SK-N-SH treated with all-trans-retinoic acid at 6 μM for 48 hours (cell line): ENCODE measurements around the gene TTC3.
"Not testable (repeated sequence)": the region's sequence is repeated elsewhere in the genome, so short reads cannot be mapped to it uniquely, and the experiment has no call there.

Experiments
- ATAC-seq: fragments of 200-7000 bp; cut with Tn5 transposase; 3 replicates; pipeline ENCODE4 v1.9.1; 2020; ENCODE audit warnings: mild to moderate bottlenecking, moderate library complexity
- ARNTL ChIP-seq: fragments of 450-650 bp; formaldehyde crosslinking; IDR thresholded peaks from 2 replicates; pipeline ENCODE4 v1.5.0; 2020; ENCODE audit warnings: low read depth, mild to moderate bottlenecking, moderate library complexity, borderline replicate concordance
- BACH2 ChIP-seq: fragments of 250-450 bp; sonication (Bioruptor Pico); IDR thresholded peaks from 2 replicates; pipeline ENCODE4 v1.9.0; 2021; ENCODE audit warnings: mild to moderate bottlenecking, borderline replicate concordance
- ESRRG ChIP-seq: fragments of 250-450 bp; sonication (Bioruptor Pico); IDR thresholded peaks from 2 replicates; pipeline ENCODE4 v1.6.1; 2021; ENCODE audit warnings: mild to moderate bottlenecking
- GLIS3 ChIP-seq: fragments of 250-450 bp; sonication (Bioruptor Pico); IDR thresholded peaks from 2 replicates; pipeline ENCODE4 v1.5.0; 2020; ENCODE audit warnings: mild to moderate bottlenecking, moderate library complexity
- ISL1 ChIP-seq: fragments of 250-450 bp; sonication (Bioruptor Pico); IDR thresholded peaks from 2 replicates; pipeline ENCODE4 v2.1.2; 2022; ENCODE audit warnings: mild to moderate bottlenecking, moderate library complexity
- OSR1 ChIP-seq: fragments of 250-450 bp; sonication (Bioruptor Pico); IDR thresholded peaks from 2 replicates; pipeline ENCODE4 v1.8.0; 2022; ENCODE audit warnings: moderate library complexity, mild to moderate bottlenecking, inconsistent platforms
- PPARA ChIP-seq: fragments of 250-450 bp; sonication (Bioruptor Pico); IDR thresholded peaks from 2 replicates; pipeline ENCODE4 v1.5.0; 2020; ENCODE audit warnings: mild to moderate bottlenecking, borderline replicate concordance
- SNAI2 ChIP-seq: fragments of 250-450 bp; sonication (Bioruptor Pico); IDR thresholded peaks from 2 replicates; pipeline ENCODE4 v1.5.0; 2020; ENCODE audit warnings: mild to moderate bottlenecking, moderate library complexity
- TCF4 ChIP-seq: fragments of 250-450 bp; sonication (Bioruptor Pico); IDR thresholded peaks from 2 replicates; pipeline ENCODE4 v1.8.0; 2021; ENCODE audit warnings: mild to moderate bottlenecking, moderate library complexity, borderline replicate concordance
- ZC3H10 ChIP-seq: fragments of 250-450 bp; sonication (Bioruptor Pico); IDR thresholded peaks from 2 replicates; pipeline ENCODE4 v1.5.1; 2021; ENCODE audit warnings: mild to moderate bottlenecking, moderate library complexity
- ZFP3 ChIP-seq: fragments of 250-450 bp; sonication (Bioruptor Pico); IDR thresholded peaks from 2 replicates; pipeline ENCODE4 v1.5.0; 2020; ENCODE audit warnings: mild to moderate bottlenecking, moderate library complexity
- ZFP30 ChIP-seq: fragments of 450-650 bp; formaldehyde crosslinking; IDR thresholded peaks from 2 replicates; pipeline ENCODE4 v1.5.0; 2022; ENCODE audit warnings: mild to moderate bottlenecking, moderate library complexity
- ZNF565 ChIP-seq: fragments of 450-650 bp; formaldehyde crosslinking; conservative IDR thresholded peaks from 2 replicates; pipeline ENCODE4 v1.5.0; 2020; ENCODE audit warnings: low read depth, mild to moderate bottlenecking, moderate library complexity
- ZNF70 ChIP-seq: fragments of 450-650 bp; formaldehyde crosslinking; IDR thresholded peaks from 2 replicates; pipeline ENCODE4 v1.5.0; 2020; ENCODE audit warnings: mild to moderate bottlenecking, moderate library complexity
- ZNF8 ChIP-seq: fragments of 450-650 bp; formaldehyde crosslinking; IDR thresholded peaks from 2 replicates; pipeline ENCODE4 v1.5.0; 2020; ENCODE audit warnings: mild to moderate bottlenecking, moderate library complexity
- TF ChIP-seq, protein P1 (sequence below): fragments of 250-450 bp; sonication (Bioruptor Pico); IDR thresholded peaks from 2 replicates; pipeline ENCODE4 v1.5.0; 2020; ENCODE audit warnings: mild to moderate bottlenecking, moderate library complexity
- TF ChIP-seq, protein P2 (sequence below): fragments of 250-450 bp; sonication (Bioruptor Pico); IDR thresholded peaks from 2 replicates; pipeline ENCODE4 v1.5.1; 2020; ENCODE audit warnings: low read depth, mild to moderate bottlenecking, moderate library complexity
- TF ChIP-seq, protein P3 (sequence below): fragments of 250-450 bp; sonication (Bioruptor Pico); IDR thresholded peaks from 2 replicates; pipeline ENCODE4 v1.8.0; 2020; ENCODE audit warnings: mild to moderate bottlenecking, moderate library complexity, borderline replicate concordance
- TF ChIP-seq, protein P4 (sequence below): fragments of 250-450 bp; sonication (Bioruptor Pico); IDR thresholded peaks from 2 replicates; pipeline ENCODE4 v1.5.1; 2021; ENCODE audit warnings: mild to moderate bottlenecking, moderate library complexity
- TF ChIP-seq, protein P5 (sequence below): fragments of 250-450 bp; sonication (Bioruptor Pico); IDR thresholded peaks from 2 replicates; pipeline ENCODE4 v1.8.0; 2021; ENCODE audit warnings: low read depth, mild to moderate bottlenecking, moderate library complexity, borderline replicate concordance

Gene TTC3

DNA sequence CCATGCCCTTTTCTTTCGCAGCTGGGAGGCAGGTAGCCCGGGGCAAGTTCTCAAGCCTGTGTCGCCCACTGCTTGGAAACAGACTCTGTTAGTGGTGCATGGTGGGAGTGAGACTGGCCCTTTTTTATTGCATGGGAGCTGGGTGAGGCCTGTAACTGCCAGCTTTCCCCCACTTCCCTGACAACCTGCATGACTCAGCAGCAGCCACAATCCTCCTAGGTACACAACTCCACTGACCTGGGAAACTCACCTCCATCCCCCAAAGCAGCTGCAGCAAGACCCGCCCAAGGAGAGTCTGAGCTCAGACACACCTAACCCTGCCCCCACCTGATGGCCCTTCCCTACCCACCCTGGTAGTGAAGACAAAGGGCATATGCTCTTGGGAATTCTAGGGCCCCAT lies 26.0 kb upstream of the TTC3 start:
- ATAC-seq, result no peak
- no peak for TF ChIP-seq ZFP3 (CRISPR knock-in tag)
- no peak for TF ChIP-seq ZNF8 (CRISPR knock-in tag)
- TF ChIP-seq PPARA (CRISPR knock-in tag), result no peak

DNA sequence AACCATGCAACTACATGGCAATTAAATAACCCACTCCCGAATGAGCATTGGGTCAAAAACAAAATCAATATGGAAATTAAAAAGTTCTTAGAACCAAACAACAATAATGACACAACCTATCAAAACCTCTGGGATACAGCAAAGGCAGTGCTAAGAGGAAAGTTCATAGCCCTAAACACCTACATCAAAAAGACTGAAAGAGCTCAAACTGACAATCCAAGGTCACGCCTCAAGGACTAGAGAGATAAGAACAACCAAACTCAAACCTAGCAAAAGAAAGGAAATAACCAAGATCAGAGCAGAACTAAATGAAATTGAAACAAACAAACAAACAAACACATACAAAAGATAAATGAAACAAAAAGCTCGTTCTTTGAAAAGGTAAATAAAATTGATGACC lies 23.3 kb upstream of the TTC3 start:
- ATAC-seq, result not testable (repeated sequence)

DNA sequence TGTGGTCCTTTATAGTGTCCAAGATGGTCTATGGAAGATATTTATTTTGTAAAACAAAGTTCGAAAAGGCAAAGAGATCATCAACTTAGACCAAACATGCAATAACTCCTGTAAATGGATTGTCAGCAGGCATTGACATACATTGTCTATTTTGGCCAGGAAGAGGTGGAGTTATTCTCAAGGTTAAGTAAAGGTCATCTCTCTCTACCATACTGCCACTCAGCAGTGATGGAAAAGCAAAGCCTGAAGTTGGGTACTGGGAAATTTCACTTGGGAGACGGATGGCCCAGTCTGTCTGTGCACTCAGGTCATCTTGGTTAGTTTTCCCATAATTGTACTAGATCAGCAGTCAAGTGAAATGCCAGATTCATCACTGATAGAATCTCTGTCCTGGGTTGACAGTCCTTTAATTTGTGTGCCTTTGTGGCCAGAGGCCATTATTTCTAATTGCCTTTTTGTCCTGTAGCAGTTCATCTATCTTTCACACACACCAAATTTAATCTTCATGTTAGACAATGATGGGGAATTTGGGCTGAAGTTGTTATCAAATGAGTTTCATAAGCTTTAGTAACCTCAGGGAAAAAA lies 17.7 kb upstream of the TTC3 start:
- no peak for ATAC-seq
- TF ChIP-seq ZNF8 (CRISPR knock-in tag) (no peak), ZFP30 (CRISPR knock-in tag) (no peak), ZNF565 (CRISPR knock-in tag) (no peak), ZFP3 (CRISPR knock-in tag) (no peak)
- TF ChIP-seq, protein P1, sequence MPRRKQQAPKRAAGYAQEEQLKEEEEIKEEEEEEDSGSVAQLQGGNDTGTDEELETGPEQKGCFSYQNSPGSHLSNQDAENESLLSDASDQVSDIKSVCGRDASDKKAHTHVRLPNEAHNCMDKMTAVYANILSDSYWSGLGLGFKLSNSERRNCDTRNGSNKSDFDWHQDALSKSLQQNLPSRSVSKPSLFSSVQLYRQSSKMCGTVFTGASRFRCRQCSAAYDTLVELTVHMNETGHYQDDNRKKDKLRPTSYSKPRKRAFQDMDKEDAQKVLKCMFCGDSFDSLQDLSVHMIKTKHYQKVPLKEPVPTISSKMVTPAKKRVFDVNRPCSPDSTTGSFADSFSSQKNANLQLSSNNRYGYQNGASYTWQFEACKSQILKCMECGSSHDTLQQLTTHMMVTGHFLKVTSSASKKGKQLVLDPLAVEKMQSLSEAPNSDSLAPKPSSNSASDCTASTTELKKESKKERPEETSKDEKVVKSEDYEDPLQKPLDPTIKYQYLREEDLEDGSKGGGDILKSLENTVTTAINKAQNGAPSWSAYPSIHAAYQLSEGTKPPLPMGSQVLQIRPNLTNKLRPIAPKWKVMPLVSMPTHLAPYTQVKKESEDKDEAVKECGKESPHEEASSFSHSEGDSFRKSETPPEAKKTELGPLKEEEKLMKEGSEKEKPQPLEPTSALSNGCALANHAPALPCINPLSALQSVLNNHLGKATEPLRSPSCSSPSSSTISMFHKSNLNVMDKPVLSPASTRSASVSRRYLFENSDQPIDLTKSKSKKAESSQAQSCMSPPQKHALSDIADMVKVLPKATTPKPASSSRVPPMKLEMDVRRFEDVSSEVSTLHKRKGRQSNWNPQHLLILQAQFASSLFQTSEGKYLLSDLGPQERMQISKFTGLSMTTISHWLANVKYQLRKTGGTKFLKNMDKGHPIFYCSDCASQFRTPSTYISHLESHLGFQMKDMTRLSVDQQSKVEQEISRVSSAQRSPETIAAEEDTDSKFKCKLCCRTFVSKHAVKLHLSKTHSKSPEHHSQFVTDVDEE (CRISPR knock-in tag), result no peak
- TF ChIP-seq, protein P2, sequence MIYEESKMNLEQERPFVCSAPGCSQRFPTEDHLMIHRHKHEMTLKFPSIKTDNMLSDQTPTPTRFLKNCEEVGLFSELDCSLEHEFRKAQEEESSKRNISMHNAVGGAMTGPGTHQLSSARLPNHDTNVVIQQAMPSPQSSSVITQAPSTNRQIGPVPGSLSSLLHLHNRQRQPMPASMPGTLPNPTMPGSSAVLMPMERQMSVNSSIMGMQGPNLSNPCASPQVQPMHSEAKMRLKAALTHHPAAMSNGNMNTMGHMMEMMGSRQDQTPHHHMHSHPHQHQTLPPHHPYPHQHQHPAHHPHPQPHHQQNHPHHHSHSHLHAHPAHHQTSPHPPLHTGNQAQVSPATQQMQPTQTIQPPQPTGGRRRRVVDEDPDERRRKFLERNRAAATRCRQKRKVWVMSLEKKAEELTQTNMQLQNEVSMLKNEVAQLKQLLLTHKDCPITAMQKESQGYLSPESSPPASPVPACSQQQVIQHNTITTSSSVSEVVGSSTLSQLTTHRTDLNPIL (CRISPR knock-in tag), result no peak
- TF ChIP-seq, all 23 proteins: peak for 0

DNA sequence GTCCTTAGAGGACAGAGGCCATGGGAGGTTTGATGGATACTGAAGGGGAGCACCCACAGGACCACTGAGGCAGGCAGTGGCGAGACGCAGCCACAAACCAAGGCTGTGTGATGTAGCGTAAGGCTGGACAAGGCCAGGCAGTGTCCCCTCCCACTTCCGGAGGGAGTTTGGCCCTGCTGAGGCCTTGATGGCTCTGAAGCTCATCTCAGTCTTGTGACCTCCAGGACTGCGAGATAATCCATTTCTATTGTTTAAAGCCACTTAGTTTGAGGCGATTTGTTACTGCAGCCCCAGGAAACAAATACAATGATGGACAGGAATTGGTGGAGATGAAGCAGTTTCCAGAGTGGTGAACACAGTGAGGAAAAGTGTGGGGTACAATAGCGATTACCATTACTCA lies 15.4 kb upstream of the TTC3 start:
- ATAC-seq, result no peak
- no peak for TF ChIP-seq OSR1 (CRISPR knock-in tag)
- TF ChIP-seq ARNTL (CRISPR knock-in tag), result no peak
- TF ChIP-seq, protein P1 (CRISPR knock-in tag), result no peak
- TF ChIP-seq ZFP30 (CRISPR knock-in tag), result no peak
- TF ChIP-seq, protein P2 (CRISPR knock-in tag), result no peak
- TF ChIP-seq ISL1 (CRISPR knock-in tag), result no peak
- TF ChIP-seq, protein P3, sequence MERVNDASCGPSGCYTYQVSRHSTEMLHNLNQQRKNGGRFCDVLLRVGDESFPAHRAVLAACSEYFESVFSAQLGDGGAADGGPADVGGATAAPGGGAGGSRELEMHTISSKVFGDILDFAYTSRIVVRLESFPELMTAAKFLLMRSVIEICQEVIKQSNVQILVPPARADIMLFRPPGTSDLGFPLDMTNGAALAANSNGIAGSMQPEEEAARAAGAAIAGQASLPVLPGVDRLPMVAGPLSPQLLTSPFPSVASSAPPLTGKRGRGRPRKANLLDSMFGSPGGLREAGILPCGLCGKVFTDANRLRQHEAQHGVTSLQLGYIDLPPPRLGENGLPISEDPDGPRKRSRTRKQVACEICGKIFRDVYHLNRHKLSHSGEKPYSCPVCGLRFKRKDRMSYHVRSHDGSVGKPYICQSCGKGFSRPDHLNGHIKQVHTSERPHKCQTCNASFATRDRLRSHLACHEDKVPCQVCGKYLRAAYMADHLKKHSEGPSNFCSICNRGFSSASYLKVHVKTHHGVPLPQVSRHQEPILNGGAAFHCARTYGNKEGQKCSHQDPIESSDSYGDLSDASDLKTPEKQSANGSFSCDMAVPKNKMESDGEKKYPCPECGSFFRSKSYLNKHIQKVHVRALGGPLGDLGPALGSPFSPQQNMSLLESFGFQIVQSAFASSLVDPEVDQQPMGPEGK (CRISPR knock-in tag), result no peak
- no peak for TF ChIP-seq SNAI2 (CRISPR knock-in tag)
- TF ChIP-seq GLIS3 (CRISPR knock-in tag), result no peak
- no peak for TF ChIP-seq ZFP3 (CRISPR knock-in tag)
- no peak for TF ChIP-seq TCF4
- TF ChIP-seq ESRRG (CRISPR knock-in tag), result no peak
- TF ChIP-seq ZNF8 (CRISPR knock-in tag), result no peak
- TF ChIP-seq ZNF70 (CRISPR knock-in tag), result no peak
- no peak for TF ChIP-seq BACH2
- TF ChIP-seq, protein P4, sequence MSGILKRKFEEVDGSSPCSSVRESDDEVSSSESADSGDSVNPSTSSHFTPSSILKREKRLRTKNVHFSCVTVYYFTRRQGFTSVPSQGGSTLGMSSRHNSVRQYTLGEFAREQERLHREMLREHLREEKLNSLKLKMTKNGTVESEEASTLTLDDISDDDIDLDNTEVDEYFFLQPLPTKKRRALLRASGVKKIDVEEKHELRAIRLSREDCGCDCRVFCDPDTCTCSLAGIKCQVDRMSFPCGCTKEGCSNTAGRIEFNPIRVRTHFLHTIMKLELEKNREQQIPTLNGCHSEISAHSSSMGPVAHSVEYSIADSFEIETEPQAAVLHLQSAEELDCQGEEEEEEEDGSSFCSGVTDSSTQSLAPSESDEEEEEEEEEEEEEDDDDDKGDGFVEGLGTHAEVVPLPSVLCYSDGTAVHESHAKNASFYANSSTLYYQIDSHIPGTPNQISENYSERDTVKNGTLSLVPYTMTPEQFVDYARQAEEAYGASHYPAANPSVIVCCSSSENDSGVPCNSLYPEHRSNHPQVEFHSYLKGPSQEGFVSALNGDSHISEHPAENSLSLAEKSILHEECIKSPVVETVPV, result no peak
- TF ChIP-seq, protein P5, sequence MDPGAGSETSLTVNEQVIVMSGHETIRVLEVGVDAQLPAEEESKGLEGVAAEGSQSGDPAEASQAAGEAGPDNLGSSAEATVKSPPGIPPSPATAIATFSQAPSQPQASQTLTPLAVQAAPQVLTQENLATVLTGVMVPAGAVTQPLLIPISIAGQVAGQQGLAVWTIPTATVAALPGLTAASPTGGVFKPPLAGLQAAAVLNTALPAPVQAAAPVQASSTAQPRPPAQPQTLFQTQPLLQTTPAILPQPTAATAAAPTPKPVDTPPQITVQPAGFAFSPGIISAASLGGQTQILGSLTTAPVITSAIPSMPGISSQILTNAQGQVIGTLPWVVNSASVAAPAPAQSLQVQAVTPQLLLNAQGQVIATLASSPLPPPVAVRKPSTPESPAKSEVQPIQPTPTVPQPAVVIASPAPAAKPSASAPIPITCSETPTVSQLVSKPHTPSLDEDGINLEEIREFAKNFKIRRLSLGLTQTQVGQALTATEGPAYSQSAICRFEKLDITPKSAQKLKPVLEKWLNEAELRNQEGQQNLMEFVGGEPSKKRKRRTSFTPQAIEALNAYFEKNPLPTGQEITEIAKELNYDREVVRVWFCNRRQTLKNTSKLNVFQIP (CRISPR knock-in tag), result no peak
- no peak for TF ChIP-seq ZC3H10 (CRISPR knock-in tag)
